Kidney (tissue), 14 donors: ENCODE results near the gene MAML3. TPM values are rescaled to one million over a fixed set of nuclear protein-coding genes. Genes with fewer than 3 reads are reported as not detected.

Experiments
- DNase-seq, 5 donors: peaks; one replicate each; pipeline ENCODE4 v3.0.0-alpha.2; 2013 to 2020
- FAIRE-seq: peaks from 2 replicates; lab custom pipeline; 2012; peaks lifted over from hg19 to GRCh38; lab: Jason Lieb, UNC
- H3K27ac ChIP-seq, 2 donors: one replicate each; pipeline ENCODE4 v1.7.0; 2013; ENCODE audit warnings: low read depth in 2 of 2, low read length in 2 of 2, inconsistent platforms in 1 of 2
- H3K27me3 ChIP-seq: one replicate; pipeline ENCODE4 v1.7.1; 2013; ENCODE audit warnings: low read length, inconsistent platforms; ENCODE audit not compliant: control insufficient read depth, insufficient read depth
- H3K36me3 ChIP-seq, 3 donors: one replicate each; pipeline versions ENCODE4 v1.7.0 to v1.7.1; 2013; ENCODE audit warnings: low read length in 3 of 3, control low read depth in 1 of 3, inconsistent platforms in 1 of 3; ENCODE audit not compliant: insufficient read depth in 3 of 3, control insufficient read depth in 2 of 3
- H3K4me1 ChIP-seq, 3 donors: one replicate each; pipeline versions ENCODE4 v1.7.0 to v1.7.1; 2013; ENCODE audit warnings: low read length in 3 of 3, inconsistent platforms in 1 of 3, low read depth in 1 of 3; ENCODE audit not compliant: control insufficient read depth in 2 of 3, insufficient read depth in 2 of 3
- H3K4me3 ChIP-seq, 3 donors: one replicate each; pipeline versions ENCODE4 v1.7.0 to v1.8.1; 2013; ENCODE audit warnings: low read length in 3 of 3, control low read depth in 1 of 3, inconsistent platforms in 1 of 3
- H3K9ac ChIP-seq, 3 donors: one replicate each; pipeline versions ENCODE4 v1.7.0 to v1.7.1; 2013; ENCODE audit warnings: low read length in 3 of 3, control low read depth in 1 of 3, inconsistent platforms in 1 of 3
- H3K9me3 ChIP-seq, 3 donors: one replicate each; pipeline versions ENCODE4 v1.7.0 to v1.7.1; 2013; ENCODE audit warnings: low read length in 3 of 3, control low read depth in 1 of 3, inconsistent platforms in 1 of 3; ENCODE audit not compliant: control insufficient read depth in 2 of 3, insufficient read depth in 1 of 3
- intact Hi-C: fragments of 100-400 bp; cut with DNase I; formaldehyde crosslinking; loops from one replicate; pipeline ENCODE4 v1.11.1; 2022
- polyA plus RNA-seq: library from polyadenylated mRNA; stranded (reverse); fragments of 350-450 nt; fragmentation: Illumina TruSeq; extraction: RNeasy Lipid Tissue Mini Kit (QIAGEN cat#74804); gene quantifications from one replicate; pipeline ENCODE4 v1.2.3, GENCODE V29; 2014; ENCODE audit warnings: low read depth, low replicate concordance; ENCODE audit not compliant: insufficient read depth
- total RNA-seq: library from RNA; stranded (reverse); fragmentation: NEBNext Ultra II Directional; extraction: Animal tissue kit (Norgen Biotek cat#: 25700); gene quantifications from one replicate; pipeline ENCODE4 v1.2.1, GENCODE V29; 2021
- TF ChIP-seq, protein P1 (sequence below): IDR thresholded peaks from 3 replicates; pipeline ENCODE4 v1.5.1; 2012; ENCODE audit warnings: mild to moderate bottlenecking, moderate library complexity, borderline replicate concordance; ENCODE audit not compliant: insufficient read depth; ENCODE audit errors: extremely low read depth
- donor health status: control.
- donor health status: control.
- donor health status: control.
- donor health status: control.
- donor health status: control.
- donor health status: DM: yes; HTN: yes; CAD: no.
- donor health status: Normal renal cell carcinoma (clear cell type).

MAML3 gene
- total and polyA plus RNA-seq, 2 donors from 2014 or later: 1.4 to 10.4 TPM

DNA sequence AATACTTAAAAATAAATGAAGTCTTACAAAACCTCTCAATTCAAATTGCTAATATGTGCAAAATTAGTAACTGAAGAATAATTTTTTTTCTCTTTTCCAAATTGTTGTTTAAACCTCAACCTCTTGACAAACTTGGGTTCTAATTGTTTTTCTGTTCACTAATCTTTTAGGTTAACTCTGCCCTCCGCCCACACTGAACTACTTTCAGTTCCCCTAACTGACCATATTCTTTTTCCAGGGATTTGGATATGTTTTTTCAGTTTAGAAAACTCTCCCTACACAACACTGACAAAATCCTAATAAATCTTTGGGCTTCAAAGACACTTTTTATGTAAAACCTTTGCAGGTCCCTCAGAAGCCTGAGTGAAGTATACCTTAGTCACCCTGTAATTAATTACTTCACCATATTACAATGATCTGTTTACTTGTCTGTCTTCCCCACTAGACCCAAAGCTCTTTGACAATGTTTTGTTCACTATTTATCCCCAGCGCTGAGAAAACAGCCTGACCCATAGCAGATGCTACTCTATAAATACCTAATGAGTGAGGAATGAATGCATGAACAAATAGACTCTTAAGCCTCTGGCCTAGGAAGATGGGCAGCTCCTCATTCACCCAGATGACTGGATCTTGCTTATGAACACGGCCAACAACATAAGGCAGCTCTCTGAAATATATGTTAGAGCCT is 134.9 kb downstream of the MAML3 start:
- no peak for DNase-seq
- peaks cover 0 to 10% (median 2%) of the 10 kb centered on the region in 3 donors for H3K4me1 ChIP-seq
- no peaks in the 10 kb centered on the region for H3K36me3 ChIP-seq
- TF ChIP-seq, protein P1, sequence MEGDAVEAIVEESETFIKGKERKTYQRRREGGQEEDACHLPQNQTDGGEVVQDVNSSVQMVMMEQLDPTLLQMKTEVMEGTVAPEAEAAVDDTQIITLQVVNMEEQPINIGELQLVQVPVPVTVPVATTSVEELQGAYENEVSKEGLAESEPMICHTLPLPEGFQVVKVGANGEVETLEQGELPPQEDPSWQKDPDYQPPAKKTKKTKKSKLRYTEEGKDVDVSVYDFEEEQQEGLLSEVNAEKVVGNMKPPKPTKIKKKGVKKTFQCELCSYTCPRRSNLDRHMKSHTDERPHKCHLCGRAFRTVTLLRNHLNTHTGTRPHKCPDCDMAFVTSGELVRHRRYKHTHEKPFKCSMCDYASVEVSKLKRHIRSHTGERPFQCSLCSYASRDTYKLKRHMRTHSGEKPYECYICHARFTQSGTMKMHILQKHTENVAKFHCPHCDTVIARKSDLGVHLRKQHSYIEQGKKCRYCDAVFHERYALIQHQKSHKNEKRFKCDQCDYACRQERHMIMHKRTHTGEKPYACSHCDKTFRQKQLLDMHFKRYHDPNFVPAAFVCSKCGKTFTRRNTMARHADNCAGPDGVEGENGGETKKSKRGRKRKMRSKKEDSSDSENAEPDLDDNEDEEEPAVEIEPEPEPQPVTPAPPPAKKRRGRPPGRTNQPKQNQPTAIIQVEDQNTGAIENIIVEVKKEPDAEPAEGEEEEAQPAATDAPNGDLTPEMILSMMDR: no peak
- no peaks in the 10 kb centered on the region for H3K27me3 ChIP-seq
- intact Hi-C loops: no loop called here
- no peak overlapping the region for H3K4me3 ChIP-seq
- no peak for FAIRE-seq
- no peaks in the 10 kb centered on the region for H3K9me3 ChIP-seq
- H3K9ac ChIP-seq: no peak overlapping the region
- H3K27ac ChIP-seq: no peak overlapping the region

DNA sequence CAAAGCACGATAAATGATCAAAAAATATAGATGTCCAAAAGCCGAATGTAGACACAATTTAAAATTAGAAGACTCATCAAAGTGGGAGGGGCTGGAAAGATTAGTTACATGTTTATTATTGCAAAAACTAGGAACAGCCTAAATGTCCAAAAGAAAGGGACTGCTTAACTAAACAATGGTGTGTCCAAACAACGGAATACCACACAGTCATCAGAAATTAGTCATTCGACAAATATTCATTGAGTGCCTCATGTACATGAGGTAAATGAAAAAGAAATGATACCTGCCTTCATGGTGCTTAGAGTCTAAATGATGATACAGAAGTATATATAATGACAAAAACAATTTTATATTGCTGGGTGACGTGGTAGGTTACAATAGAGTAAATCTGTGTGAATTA is 139.7 kb downstream of the MAML3 start:
- H3K4me1 ChIP-seq: peaks cover 0 to 2% (median under 1%) of the 10 kb centered on the region in 3 donors
- no peak overlapping the region for H3K4me3 ChIP-seq
- no peaks in the 10 kb centered on the region for H3K9me3 ChIP-seq
- no peak overlapping the region for H3K9ac ChIP-seq
- no peaks in the 10 kb centered on the region for H3K36me3 ChIP-seq
- intact Hi-C loops: loop anchor here (5.0 kb wide), 1 partner anchor 238 kb away; no protein-coding TSS in a partner anchor
- no peaks in the 10 kb centered on the region for H3K27me3 ChIP-seq
- no peak overlapping the region for H3K27ac ChIP-seq
- FAIRE-seq: no peak
- DNase-seq: no peak
- TF ChIP-seq, protein P1: no peak

DNA sequence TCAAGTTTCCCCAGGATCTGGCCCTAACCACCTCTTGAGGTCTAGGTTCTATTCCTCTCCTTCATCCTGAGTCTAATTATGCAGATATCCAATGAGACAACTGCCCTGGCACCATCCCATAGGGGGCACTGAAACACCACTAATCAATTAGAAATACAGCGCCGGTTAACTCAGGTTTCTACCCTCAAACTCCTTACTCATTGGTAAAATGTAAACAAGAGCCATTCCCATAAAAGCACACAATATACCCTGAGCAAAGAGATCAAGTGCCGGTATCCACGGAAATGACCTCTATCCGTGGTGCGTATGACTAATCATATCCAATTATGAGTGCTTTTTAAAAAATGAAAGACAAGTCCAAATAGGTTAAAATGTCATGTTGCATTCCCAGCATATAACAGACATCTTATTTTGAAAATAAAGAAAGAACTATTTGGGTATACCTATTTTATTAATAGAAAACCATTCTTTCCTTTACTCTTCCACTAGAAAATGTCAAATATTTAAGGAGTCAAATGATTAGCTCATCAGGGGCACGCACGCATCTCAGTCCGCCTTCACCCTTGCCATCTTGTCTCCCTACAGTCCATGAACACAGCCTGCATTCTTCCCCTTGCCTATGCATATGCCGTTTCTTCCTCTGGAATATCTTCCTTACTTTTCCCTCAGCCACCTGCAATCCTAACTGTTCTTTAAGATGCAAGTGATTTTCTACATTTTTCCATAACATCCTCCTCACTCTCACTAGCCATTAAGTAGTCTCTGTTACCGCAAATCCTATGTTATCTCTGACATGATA is 141.1 kb downstream of the MAML3 start:
- Histone ChIP-seq H3K36me3 (no peaks in the 10 kb centered on the region), H3K4me3 (no peak overlapping the region), H3K27ac (no peak overlapping the region), H3K9ac (no peak overlapping the region), H3K4me1 (peaks cover 0 to 2% (median 0%) of the 10 kb centered on the region in 3 donors), H3K9me3 (no peaks in the 10 kb centered on the region), H3K27me3 (no peaks in the 10 kb centered on the region)
- peak in 4 of 5 donors; percentile 67 to 85 (median 74) for DNase-seq
- intact Hi-C loops: loop anchor here (5.0 kb wide), 1 partner anchor 239 kb away; no protein-coding TSS in a partner anchor
- TF ChIP-seq, protein P1: peak; percentile 51
- FAIRE-seq: peak; percentile 21
